MCF 10A (cell line): ENCODE data around the gene ACR. TPM values are rescaled to one million over a fixed set of nuclear protein-coding genes. Genes with fewer than 3 reads are reported as not detected.

Experiments used
- BruUV-seq: library from RNA; stranded (reverse); fragments of 400-500 nt; replicated peaks from 2 replicates; lab custom pipeline; 2021; lab: Mats Ljungman, UMichigan
- CTCF ChIA-PET: fragments of 300-600 bp; sonication (Branson Sonifier 250); formaldehyde crosslinking; extraction: SDS; loops from one replicate; lab custom pipeline; 2021; ENCODE audit warnings: antibody characterized with exemption, inconsistent platforms; lab: Yijun Ruan, JAX
- POLR2A ChIA-PET: fragments of 300-600, 350-650 bp; sonication (Branson Sonifier 250); formaldehyde crosslinking; extraction: SDS; loops from one replicate; lab custom pipeline; 2020; ENCODE audit warnings: antibody characterized with exemption, inconsistent platforms; lab: Yijun Ruan, JAX
- DNase-seq: peaks from one replicate; pipeline ENCODE4 v3.0.0-alpha.2; 2018; ENCODE audit not compliant: unreplicated experiment
- H3K27ac Mint-ChIP-seq: one replicate; pipeline ENCODE4 v1.8.0; 2022; ENCODE audit warnings: mild to moderate bottlenecking, low read depth, mixed read lengths; ENCODE audit not compliant: unreplicated experiment
- H3K27me3 Mint-ChIP-seq: one replicate; pipeline ENCODE4 v1.8.0; 2022; ENCODE audit warnings: mixed read lengths; ENCODE audit not compliant: insufficient read depth, unreplicated experiment
- H3K36me3 Mint-ChIP-seq: one replicate; pipeline ENCODE4 v1.8.0; 2022; ENCODE audit warnings: mild to moderate bottlenecking, moderate library complexity, mixed read lengths; ENCODE audit not compliant: insufficient read depth, unreplicated experiment
- H3K4me1 Mint-ChIP-seq: one replicate; pipeline ENCODE4 v1.8.0; 2022; ENCODE audit warnings: mixed read lengths; ENCODE audit not compliant: insufficient read depth, unreplicated experiment
- H3K4me3 Mint-ChIP-seq: one replicate; pipeline ENCODE4 v1.8.0; 2022; ENCODE audit warnings: mild to moderate bottlenecking, moderate library complexity, mixed read lengths; ENCODE audit not compliant: unreplicated experiment
- H3K9me3 Mint-ChIP-seq: one replicate; pipeline ENCODE4 v1.8.0; 2022; ENCODE audit warnings: mixed read lengths; ENCODE audit not compliant: unreplicated experiment
- CTCF ChIP-seq: fragments of 200-600 bp; IDR thresholded peaks from one replicate; pipeline ENCODE4 v1.8.0; 2022; ENCODE audit warnings: antibody characterized with exemption, mild to moderate bottlenecking; ENCODE audit not compliant: unreplicated experiment
- intact Hi-C: fragments of 100-400 bp; cut with micrococcal nuclease; formaldehyde crosslinking; loops from 2 replicates; pipeline ENCODE4 v1.14.1; 2022
- total RNA-seq: library from RNA; stranded (reverse); gene quantifications from 2 replicates; pipeline ENCODE4 v1.2.3, GENCODE V29; 2022

The ACR gene
- total RNA-seq, 1 experiment from 2014 or later: not detected

- TF ChIP-seq CTCF: no peak
- no peaks in the 10 kb centered on the region for H3K27me3 Mint-ChIP-seq
- peak overlapping the region; percentile 69 for H3K4me3 Mint-ChIP-seq
- intact Hi-C loops: no loop called here
- no peak for DNase-seq
- POLR2A ChIA-PET: no interaction called here
- no TSS peak for BruUV-seq
- H3K4me1 Mint-ChIP-seq: peaks cover 6% of the 10 kb centered on the region
- CTCF ChIA-PET: no interaction called here
- no peak overlapping the region for H3K27ac Mint-ChIP-seq
- no peaks in the 10 kb centered on the region for H3K36me3 Mint-ChIP-seq
- H3K9me3 Mint-ChIP-seq: no peaks in the 10 kb centered on the region
Observed at GRCh38 chr22:50696251-50696798, 41.7 kb upstream of the ACR start.

- POLR2A ChIA-PET: no interaction called here
- H3K36me3 Mint-ChIP-seq: no peaks in the 10 kb centered on the region
- no peaks in the 10 kb centered on the region for H3K4me1 Mint-ChIP-seq
- H3K4me3 Mint-ChIP-seq: peak overlapping the region; percentile 69
- CTCF ChIA-PET: no interaction called here
- H3K27ac Mint-ChIP-seq: no peak overlapping the region
- H3K27me3 Mint-ChIP-seq: no peaks in the 10 kb centered on the region
- intact Hi-C loops: no loop called here
- BruUV-seq: no TSS peak
- no peak for DNase-seq
- TF ChIP-seq CTCF: peak; percentile 27
- H3K9me3 Mint-ChIP-seq: no peaks in the 10 kb centered on the region
Observed at GRCh38 chr22:50696799-50697561, 41.0 kb upstream of the ACR start.

GRCh38 chr22:50697667-50698506 is 40.1 kb upstream of the ACR start:
- no peaks in the 10 kb centered on the region for H3K36me3 Mint-ChIP-seq
- TF ChIP-seq CTCF: no peak
- peak overlapping the region; percentile 69 for H3K4me3 Mint-ChIP-seq
- ChIA-PET CTCF (interaction anchor here (2.0 kb wide), 1 partner anchor 77 kb away, joined by 4 read pairs; no protein-coding TSS in a partner anchor), POLR2A (no interaction called here)
- BruUV-seq: no TSS peak
- H3K27me3 Mint-ChIP-seq: no peaks in the 10 kb centered on the region
- no peaks in the 10 kb centered on the region for H3K9me3 Mint-ChIP-seq
- intact Hi-C loops: no loop called here
- H3K4me1 Mint-ChIP-seq: no peaks in the 10 kb centered on the region
- DNase-seq: no peak
- H3K27ac Mint-ChIP-seq: no peak overlapping the region

- H3K27me3 Mint-ChIP-seq: no peaks in the 10 kb centered on the region
- BruUV-seq: no TSS peak
- H3K4me3 Mint-ChIP-seq: peak overlapping the region; percentile 69
- ChIA-PET CTCF (interaction anchor here (2.0 kb wide), 1 partner anchor 78 kb away, joined by 4 read pairs; no protein-coding TSS in a partner anchor), POLR2A (no interaction called here)
- H3K36me3 Mint-ChIP-seq: no peaks in the 10 kb centered on the region
- intact Hi-C loops: no loop called here
- no peak for DNase-seq
- no peak for TF ChIP-seq CTCF
- H3K9me3 Mint-ChIP-seq: no peaks in the 10 kb centered on the region
- H3K4me1 Mint-ChIP-seq: no peaks in the 10 kb centered on the region
- H3K27ac Mint-ChIP-seq: no peak overlapping the region
Observed at GRCh38 chr22:50698546-50698945, 39.5 kb upstream of the ACR start.
